ENCODE measurements around the gene EEF1A2. TPM values are rescaled to one million over a fixed set of nuclear protein-coding genes. Genes with fewer than 3 reads are reported as not detected.

EEF1A2 gene
- total RNA-seq, 1 experiment from 2014 or later: 26.0 TPM

- H3K9me3 Mint-ChIP-seq: no peaks in the 10 kb centered on the region
- CTCF ChIA-PET: interaction anchor here (0.5 to 3.2 kb wide), 12 partner anchors 12 to 576 kb away, joined by 3 to 27 read pairs (median 4); no protein-coding TSS in a partner anchor
- POLR2A ChIA-PET: interaction anchor here (0.6 to 0.9 kb wide), 2 partner anchors 12 to 475 kb away, joined by 3 to 5 read pairs; no protein-coding TSS in a partner anchor
- no peak overlapping the region for H3K27ac Mint-ChIP-seq
- H3K4me3 Mint-ChIP-seq: peak overlapping the region; percentile 48
- peaks cover 11% of the 10 kb centered on the region for H3K27me3 Mint-ChIP-seq (ENCODE audit: low read depth)
- H3K36me3 Mint-ChIP-seq: no peaks in the 10 kb centered on the region
- H3K4me1 Mint-ChIP-seq: peaks cover 40% of the 10 kb centered on the region
- TF ChIP-seq IRF1 (CRISPR knock-in tag; IDR thresholded peaks at IDR 0.05) (no peak), CREM (CRISPR knock-in tag; IDR thresholded peaks at IDR 0.05) (no peak), ZBTB43 (CRISPR knock-in tag; IDR thresholded peaks at IDR 0.05) (no peak), CREB1 (CRISPR knock-in tag; IDR thresholded peaks at IDR 0.05) (no peak), GRHL2 (CRISPR knock-in tag; IDR thresholded peaks at IDR 0.05; ENCODE audit: insufficient replicate concordance, severe bottlenecking) (no peak), ZNF425 (CRISPR knock-in tag; conservative IDR thresholded peaks at IDR 0.05) (no peak), CBFB (CRISPR knock-in tag; IDR thresholded peaks at IDR 0.05; ENCODE audit: low read depth) (no peak), SMAD4 (CRISPR knock-in tag; IDR thresholded peaks at IDR 0.05) (no peak), TP53 (CRISPR knock-in tag; IDR thresholded peaks at IDR 0.05) (no peak), TEAD1 (CRISPR knock-in tag; IDR thresholded peaks at IDR 0.05) (no peak), NFATC4 (CRISPR knock-in tag; IDR thresholded peaks at IDR 0.05) (no peak), NR1H2 (CRISPR knock-in tag; IDR thresholded peaks at IDR 0.05) (no peak), SMAD3 (CRISPR knock-in tag; IDR thresholded peaks at IDR 0.05; ENCODE audit: borderline replicate concordance) (no peak), STAT6 (CRISPR knock-in tag; conservative IDR thresholded peaks at IDR 0.05; ENCODE audit: low read depth) (no peak), HMGXB4 (CRISPR knock-in tag; IDR thresholded peaks at IDR 0.05) (no peak), ZNF423 (CRISPR knock-in tag; IDR thresholded peaks at IDR 0.05) (no peak), ELF4 (CRISPR knock-in tag; IDR thresholded peaks at IDR 0.05; ENCODE audit: low read depth) (no peak), ZNF281 (CRISPR knock-in tag; IDR thresholded peaks at IDR 0.05) (no peak), JUN (CRISPR knock-in tag; IDR thresholded peaks at IDR 0.05) (no peak)
- no peak for DNase-seq (ENCODE audit: low spot score)
- 0 out of 2 replicates have a peak, but pooled peaks have one; percentile 4 for ATAC-seq
These were observed 21.7 kb downstream of the EEF1A2 start for GRCh38 chr20:63477061-63477616.

Measured in WTC11 (cell line).